GM12801 (cell line): ENCODE measurements around the gene MLPH.

Source experiments
- CTCF ChIP-seq: IDR thresholded peaks from one replicate; pipeline ENCODE4 v1.5.1; 2011; ENCODE audit warnings: control low read depth; ENCODE audit not compliant: insufficient read length; ENCODE audit errors: extremely low read depth

Gene MLPH

GRCh38 chr2:237490009-237490711, 3.1 kb downstream of the MLPH start:
- TF ChIP-seq CTCF, result no peak

GRCh38 chr2:237490795-237491194, 3.7 kb downstream of the MLPH start:
- no peak for TF ChIP-seq CTCF

GRCh38 chr2:237491515-237492118, 4.6 kb downstream of the MLPH start:
- no peak for TF ChIP-seq CTCF

- no peak for TF ChIP-seq CTCF
Observed at GRCh38 chr2:237492137-237492890, 5.3 kb downstream of the MLPH start.

GRCh38 chr2:237494066-237494465, 7.0 kb downstream of the MLPH start:
- no peak for TF ChIP-seq CTCF

GRCh38 chr2:237495521-237496117, 8.6 kb downstream of the MLPH start:
- TF ChIP-seq CTCF, result no peak

- no peak for TF ChIP-seq CTCF
Observed at GRCh38 chr2:237496428-237496827, 9.4 kb downstream of the MLPH start.
